ENCODE measurements around the gene OBP2B. TPM values are rescaled to one million over a fixed set of nuclear protein-coding genes. Genes with fewer than 3 reads are reported as not detected.

OBP2B gene
- total and polyA plus RNA-seq, 2 donors (not counting 1 experiment from before 2014, with no cell fraction given): not detected

- Histone ChIP-seq H3K4me2 (ENCODE audit: extremely low read depth, insufficient read depth, low read length) (no peak overlapping the region), H3K27ac (ENCODE audit: insufficient read depth, low read length) (no peak overlapping the region), H2AFZ (ENCODE audit: low read length) (no peak overlapping the region), H3K4me3 (replicated peaks in 1 of 4; ENCODE audit: control extremely low read depth in 1 of 4, insufficient read depth in 1 of 4, low read depth in 3 of 4, low read length in 4 of 4) (no peak overlapping the region), H3K27me3 (ENCODE audit: control insufficient read depth, insufficient read depth, low read length) (peaks cover 8% of the 10 kb centered on the region), H3K9me3 (ENCODE audit: control insufficient read depth, insufficient read depth, low read depth, low read length) (no peaks in the 10 kb centered on the region), H3K4me1 (ENCODE audit: control insufficient read depth, extremely low read depth, insufficient read depth, low read length) (no peaks in the 10 kb centered on the region), H3K36me3 (ENCODE audit: control insufficient read depth, insufficient read depth, low read length) (no peaks in the 10 kb centered on the region), H4K20me1 (ENCODE audit: control insufficient read depth, extremely low read depth, insufficient read depth, low read length) (no peaks in the 10 kb centered on the region), H3K9ac (ENCODE audit: insufficient read depth, low read length) (no peak overlapping the region), H3K79me2 (ENCODE audit: control insufficient read depth, insufficient read depth, low read length) (no peaks in the 10 kb centered on the region)
- TF ChIP-seq CTCF (conservative IDR thresholded peaks at IDR 0.05 in 1 of 2, IDR thresholded peaks at IDR 0.05 in 1 of 2; ENCODE audit: low read depth in 1 of 2, low read length in 2 of 2): no peak
- no peak for TF ChIP-seq EZH2 (IDR thresholded peaks at IDR 0.05; ENCODE audit: low read length, missing control alignments)
- no peak for DNase-seq (ENCODE audit: low read depth in 2 of 2)
Measured at GRCh38 chr9:133191989-133192388, 17.1 kb downstream of the OBP2B start.

GRCh38 chr9:133189826-133190225 lies 19.2 kb downstream of the OBP2B start:
- no peak for DNase-seq (ENCODE audit: low read depth in 2 of 2)
- TF ChIP-seq EZH2 (IDR thresholded peaks at IDR 0.05; ENCODE audit: low read length, missing control alignments) (no peak), CTCF (conservative IDR thresholded peaks at IDR 0.05 in 1 of 2, IDR thresholded peaks at IDR 0.05 in 1 of 2; ENCODE audit: low read depth in 1 of 2, low read length in 2 of 2) (no peak)
- H3K27me3 ChIP-seq (ENCODE audit: control insufficient read depth, insufficient read depth, low read length): peaks cover 9% of the 10 kb centered on the region

GRCh38 chr9:133188843-133189180 lies 20.2 kb downstream of the OBP2B start:
- TF ChIP-seq CTCF (conservative IDR thresholded peaks at IDR 0.05 in 1 of 2, IDR thresholded peaks at IDR 0.05 in 1 of 2; ENCODE audit: low read depth in 1 of 2, low read length in 2 of 2): no peak
- no peak for TF ChIP-seq EZH2 (IDR thresholded peaks at IDR 0.05; ENCODE audit: low read length, missing control alignments)
- DNase-seq (ENCODE audit: low read depth in 2 of 2): no peak
- no peaks in the 10 kb centered on the region for H3K9me3 ChIP-seq (ENCODE audit: control insufficient read depth, insufficient read depth, low read depth, low read length)
- no peaks in the 10 kb centered on the region for H3K79me2 ChIP-seq (ENCODE audit: control insufficient read depth, insufficient read depth, low read length)
- no peak overlapping the region for H3K27ac ChIP-seq (ENCODE audit: insufficient read depth, low read length)
- H3K4me2 ChIP-seq (ENCODE audit: extremely low read depth, insufficient read depth, low read length): no peak overlapping the region
- H3K4me1 ChIP-seq (ENCODE audit: control insufficient read depth, extremely low read depth, insufficient read depth, low read length): no peaks in the 10 kb centered on the region
- H3K36me3 ChIP-seq (ENCODE audit: control insufficient read depth, insufficient read depth, low read length): no peaks in the 10 kb centered on the region
- H2AFZ ChIP-seq (ENCODE audit: low read length): no peak overlapping the region
- no peaks in the 10 kb centered on the region for H4K20me1 ChIP-seq (ENCODE audit: control insufficient read depth, extremely low read depth, insufficient read depth, low read length)
- no peak overlapping the region for H3K4me3 ChIP-seq (replicated peaks in 1 of 4; ENCODE audit: control extremely low read depth in 1 of 4, insufficient read depth in 1 of 4, low read depth in 3 of 4, low read length in 4 of 4)
- H3K9ac ChIP-seq (ENCODE audit: insufficient read depth, low read length): no peak overlapping the region
- peaks cover 12% of the 10 kb centered on the region for H3K27me3 ChIP-seq (ENCODE audit: control insufficient read depth, insufficient read depth, low read length)

More at GRCh38 chr9:133189826-133190225, 19.2 kb downstream of the OBP2B start:
- no peaks in the 10 kb centered on the region for H3K79me2 ChIP-seq (ENCODE audit: control insufficient read depth, insufficient read depth, low read length)
- H2AFZ ChIP-seq (ENCODE audit: low read length): no peak overlapping the region
- H3K9ac ChIP-seq (ENCODE audit: insufficient read depth, low read length): no peak overlapping the region
- H3K4me2 ChIP-seq (ENCODE audit: extremely low read depth, insufficient read depth, low read length): no peak overlapping the region
- H3K9me3 ChIP-seq (ENCODE audit: control insufficient read depth, insufficient read depth, low read depth, low read length): no peaks in the 10 kb centered on the region
- no peaks in the 10 kb centered on the region for H4K20me1 ChIP-seq (ENCODE audit: control insufficient read depth, extremely low read depth, insufficient read depth, low read length)
- no peak overlapping the region for H3K4me3 ChIP-seq (replicated peaks in 1 of 4; ENCODE audit: control extremely low read depth in 1 of 4, insufficient read depth in 1 of 4, low read depth in 3 of 4, low read length in 4 of 4)
- H3K4me1 ChIP-seq (ENCODE audit: control insufficient read depth, extremely low read depth, insufficient read depth, low read length): no peaks in the 10 kb centered on the region
- no peaks in the 10 kb centered on the region for H3K36me3 ChIP-seq (ENCODE audit: control insufficient read depth, insufficient read depth, low read length)
- H3K27ac ChIP-seq (ENCODE audit: insufficient read depth, low read length): no peak overlapping the region
